ENCODE data around the gene INTS11.

The INTS11 gene

GRCh38 chr1:1335792-1336248 is 11.4 kb upstream of the INTS11 start:
- Histone ChIP-seq H3K36me3 (peaks cover 27% of the 10 kb centered on the region), H3K27ac (no peak overlapping the region), H3K9me3 (no peaks in the 10 kb centered on the region), H3K4me1 (ENCODE audit: control insufficient read depth in 1 of 2, insufficient read depth in 1 of 2, low read depth in 1 of 2, low read length in 1 of 2) (peaks cover 0 to 4% of the 10 kb centered on the region in 2 experiments), H3K4me3 (ENCODE audit: low read depth in 1 of 2, low read length in 1 of 2) (no peak overlapping the region), H3K27me3 (no peaks in the 10 kb centered on the region)
- no peak for TF ChIP-seq CTCF (IDR thresholded peaks at IDR 0.05)

- TF ChIP-seq CTCF (IDR thresholded peaks at IDR 0.05) = no peak
- H3K27me3 ChIP-seq = no peaks in the 10 kb centered on the region
- peaks cover 23% of the 10 kb centered on the region for H3K36me3 ChIP-seq
- H3K27ac ChIP-seq = no peak overlapping the region
- no peak overlapping the region for H3K4me3 ChIP-seq (ENCODE audit: low read depth in 1 of 2, low read length in 1 of 2)
- H3K9me3 ChIP-seq = no peaks in the 10 kb centered on the region
- peaks cover 0 to 4% of the 10 kb centered on the region in 2 experiments for H3K4me1 ChIP-seq (ENCODE audit: control insufficient read depth in 1 of 2, insufficient read depth in 1 of 2, low read depth in 1 of 2, low read length in 1 of 2)
Measured at GRCh38 chr1:1335283-1335682, 10.8 kb upstream of the INTS11 start.

- no peak for TF ChIP-seq CTCF (IDR thresholded peaks at IDR 0.05)
- Histone ChIP-seq H3K27ac (no peak overlapping the region), H3K4me1 (ENCODE audit: control insufficient read depth in 1 of 2, insufficient read depth in 1 of 2, low read depth in 1 of 2, low read length in 1 of 2) (peaks cover 0 to 4% of the 10 kb centered on the region in 2 experiments), H3K9me3 (no peaks in the 10 kb centered on the region), H3K4me3 (ENCODE audit: low read depth in 1 of 2, low read length in 1 of 2) (no peak overlapping the region), H3K27me3 (no peaks in the 10 kb centered on the region), H3K36me3 (peaks cover 18% of the 10 kb centered on the region)
Measured at GRCh38 chr1:1334835-1335234, 10.4 kb upstream of the INTS11 start.

- no peak for TF ChIP-seq CTCF (IDR thresholded peaks at IDR 0.05)
- Histone ChIP-seq H3K27ac (no peak overlapping the region), H3K9me3 (no peaks in the 10 kb centered on the region), H3K36me3 (peaks cover 13% of the 10 kb centered on the region), H3K4me1 (ENCODE audit: control insufficient read depth in 1 of 2, insufficient read depth in 1 of 2, low read depth in 1 of 2, low read length in 1 of 2) (peaks cover 0 to 4% of the 10 kb centered on the region in 2 experiments), H3K27me3 (no peaks in the 10 kb centered on the region), H3K4me3 (ENCODE audit: low read depth in 1 of 2, low read length in 1 of 2) (no peak overlapping the region)
Measured at GRCh38 chr1:1333551-1334241, 9.2 kb upstream of the INTS11 start.

- peaks cover 15% of the 10 kb centered on the region for H3K36me3 ChIP-seq
- no peaks in the 10 kb centered on the region for H3K9me3 ChIP-seq
- H3K27me3 ChIP-seq = no peaks in the 10 kb centered on the region
- H3K27ac ChIP-seq = no peak overlapping the region
- peaks cover 0 to 4% of the 10 kb centered on the region in 2 experiments for H3K4me1 ChIP-seq (ENCODE audit: control insufficient read depth in 1 of 2, insufficient read depth in 1 of 2, low read depth in 1 of 2, low read length in 1 of 2)
- no peak overlapping the region for H3K4me3 ChIP-seq (ENCODE audit: low read depth in 1 of 2, low read length in 1 of 2)
- no peak for TF ChIP-seq CTCF (IDR thresholded peaks at IDR 0.05)
Measured at GRCh38 chr1:1332774-1333480, 8.5 kb upstream of the INTS11 start.

All from neutrophil (primary cell).